HepG2 (cell line): Measurements from ENCODE around the gene SH2D3A. TPM values are rescaled to one million over a fixed set of nuclear protein-coding genes. Genes with fewer than 3 reads are reported as not detected.
A peak's percentile ranks its signal among the peaks of the same experiment; 100 is the strongest.

Experiments used
- DNMT1 ChIP-seq: sonication (generic); formaldehyde crosslinking; IDR thresholded peaks from 2 replicates; pipeline ENCODE4 v1.5.1; 2020; ENCODE audit warnings: mild to moderate bottlenecking, missing genetic modification reagents
- GFI1 ChIP-seq: sonication (generic); formaldehyde crosslinking; IDR thresholded peaks from 2 replicates; pipeline ENCODE4 v1.5.0; 2020; ENCODE audit warnings: missing genetic modification reagents, mild to moderate bottlenecking, borderline replicate concordance
- HMGA1 ChIP-seq: sonication (generic); formaldehyde crosslinking; conservative IDR thresholded peaks from 2 replicates; pipeline ENCODE4 v1.4.0; 2020; ENCODE audit warnings: missing genetic modification reagents
- HNRNPLL ChIP-seq: fragments of 200-400 bp; formaldehyde crosslinking; IDR thresholded peaks from 2 replicates; pipeline ENCODE4 v1.6.1; 2017; ENCODE audit warnings: mild to moderate bottlenecking, low read depth, low read length; ENCODE audit not compliant: poor library complexity, severe bottlenecking
- MXI1 ChIP-seq: IDR thresholded peaks from 3 replicates; pipeline ENCODE4 v1.6.1; 2012; ENCODE audit warnings: low read depth, low read length, inconsistent platforms, borderline replicate concordance
- NR2F6 ChIP-seq, 2 experiments: IDR thresholded peaks; 2 replicates each; pipeline ENCODE4 v1.6.1; 2016; ENCODE audit warnings: antibody characterized with exemption in 1 of 2, mild to moderate bottlenecking in 1 of 2
- NRL ChIP-seq: sonication (generic); formaldehyde crosslinking; IDR thresholded peaks from 2 replicates; pipeline ENCODE4 v1.5.0; 2020; ENCODE audit warnings: missing genetic modification reagents, mild to moderate bottlenecking, moderate library complexity, borderline replicate concordance
- RBFOX2 ChIP-seq: fragments of 200-400 bp; formaldehyde crosslinking; IDR thresholded peaks from 2 replicates; pipeline ENCODE4 v1.6.1; 2017; ENCODE audit warnings: low read depth, mild to moderate bottlenecking, low read length
- RBM39 ChIP-seq: fragments of 200-400 bp; formaldehyde crosslinking; IDR thresholded peaks from one replicate; pipeline ENCODE4 v1.6.1; 2018; ENCODE audit warnings: antibody characterized with exemption, mild to moderate bottlenecking, low read depth, low read length; ENCODE audit not compliant: poor library complexity, severe bottlenecking
- RORA ChIP-seq: sonication (generic); formaldehyde crosslinking; IDR thresholded peaks from 2 replicates; pipeline ENCODE4 v1.5.0; 2020; ENCODE audit warnings: mild to moderate bottlenecking, missing genetic modification reagents, moderate library complexity
- SUZ12 ChIP-seq: fragments of 150-350 bp; IDR thresholded peaks from 2 replicates; pipeline ENCODE4 v1.6.1; 2014; ENCODE audit warnings: low read depth, low read length
- TBX2 ChIP-seq: sonication (generic); formaldehyde crosslinking; IDR thresholded peaks from 2 replicates; pipeline ENCODE4 v1.5.0; 2020; ENCODE audit warnings: missing genetic modification reagents, mild to moderate bottlenecking, borderline replicate concordance
- ZC3H13 ChIP-seq: sonication (generic); formaldehyde crosslinking; IDR thresholded peaks from 2 replicates; pipeline ENCODE4 v1.8.1; 2023; ENCODE audit warnings: mild to moderate bottlenecking, missing genetic modification reagents, moderate library complexity
- ZNF678 ChIP-seq: sonication (generic); formaldehyde crosslinking; IDR thresholded peaks from 2 replicates; pipeline ENCODE4 v1.4.0; 2020; ENCODE audit warnings: mild to moderate bottlenecking, missing genetic modification reagents
- polyA plus RNA-seq, 8 experiments: library from polyadenylated mRNA; depleted of rRNA in 3 of 8; stranded (reverse) in 7 of 8; unstranded in 1 of 8; fragments of >200 nt; fragmentation: Illumina TruSeq in 4 of 8; extraction: Trizol in 4 of 8; gene quantifications; 2 replicates each; pipeline versions ENCODE4 v1.2.1 to v1.2.3, GENCODE V29; 2011 to 2016; ENCODE audit warnings: low read depth in 4 of 8, missing spikeins in 1 of 8, mixed read lengths in 1 of 8; ENCODE audit not compliant: insufficient read depth in 1 of 8
- total RNA-seq, 5 experiments: library from RNA; depleted of rRNA; stranded (reverse); fragments of >200 nt; fragmentation: Illumina TruSeq; extraction: Trizol; gene quantifications; 2 replicates each; pipeline ENCODE4 v1.2.3, GENCODE V29; 2016; ENCODE audit warnings: low read depth in 1 of 5
- TF ChIP-seq, protein P1 (sequence below): sonication (generic); formaldehyde crosslinking; IDR thresholded peaks from 2 replicates; pipeline ENCODE4 v1.8.0; 2022; ENCODE audit warnings: missing genetic modification reagents, mild to moderate bottlenecking, borderline replicate concordance
- TF ChIP-seq, protein P2 (sequence below): sonication (generic); formaldehyde crosslinking; IDR thresholded peaks from 2 replicates; pipeline ENCODE4 v1.5.1; 2020; ENCODE audit warnings: missing genetic modification reagents, mild to moderate bottlenecking, borderline replicate concordance
- TF ChIP-seq, protein P3 (sequence below): sonication (generic); IDR thresholded peaks from 2 replicates; pipeline ENCODE4 v1.6.1; 2016; ENCODE audit warnings: low read depth, borderline replicate concordance
- TF ChIP-seq, protein P4 (sequence below): sonication (generic); formaldehyde crosslinking; IDR thresholded peaks from 2 replicates; pipeline ENCODE4 v1.8.1; 2023; ENCODE audit warnings: missing genetic modification reagents, inconsistent platforms, borderline replicate concordance

Gene SH2D3A
- total and polyA plus RNA-seq, 2 of the 13 experiments (the other 11 are each of a cell fraction or from before 2014, with no cell fraction given), result 1.0 to 2.2 TPM

DNA sequence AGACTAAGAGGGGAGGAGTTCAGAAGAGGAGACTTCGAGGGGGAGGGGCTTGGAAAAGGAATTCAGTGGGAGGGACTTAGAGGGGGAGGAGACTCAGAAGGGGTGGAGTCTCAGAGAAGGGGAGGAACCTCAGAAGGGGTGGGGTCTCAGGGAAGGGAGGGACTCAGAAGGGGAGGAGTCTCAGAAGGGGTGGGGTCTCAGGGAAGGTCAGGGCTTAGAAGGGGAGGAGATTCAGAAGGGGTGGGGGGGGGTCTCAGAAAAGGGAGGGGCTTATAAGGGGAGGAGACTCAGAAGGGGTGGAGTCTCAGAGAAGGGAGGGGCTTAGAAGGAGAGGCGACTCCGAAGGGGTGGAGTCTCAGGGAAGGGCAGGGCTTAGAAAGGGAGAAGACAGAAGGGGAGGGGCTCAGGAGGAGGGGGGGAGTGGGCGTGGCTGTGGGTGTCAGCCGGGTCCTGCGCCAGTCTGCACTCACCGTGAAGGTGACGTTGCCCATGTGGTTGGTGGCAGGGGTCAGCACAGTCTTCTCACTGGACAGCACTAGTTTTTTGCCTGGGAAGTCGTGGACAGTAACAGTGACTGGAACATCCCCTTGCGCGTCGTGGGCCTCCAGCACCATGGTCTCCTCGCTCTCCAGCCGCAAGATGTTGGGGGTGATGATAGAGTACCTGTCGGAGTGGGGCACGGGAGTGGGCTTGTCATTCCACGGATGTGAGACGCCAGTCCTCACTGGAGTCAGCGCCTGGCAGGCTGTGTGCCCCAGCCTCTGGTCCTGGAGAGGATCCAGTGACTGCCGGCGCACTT, 48.3 kb downstream of the SH2D3A start (continued):
- TF ChIP-seq NR2F6 (IDR thresholded peaks at IDR 0.05) (no peak; the same call in 1 of the 2 replicates), NR2F6 (CRISPR knock-in tag; IDR thresholded peaks at IDR 0.05) (peak; percentile 46; the same call in 1 of the 2 replicates), RBFOX2 (peak; percentile 92), NRL (CRISPR knock-in tag) (peak; percentile 68; the same call in 1 of the 2 replicates), GFI1 (CRISPR knock-in tag) (no peak), HNRNPLL (peak; percentile 19), RORA (CRISPR knock-in tag) (no peak), SUZ12 (no peak), TBX2 (CRISPR knock-in tag) (peak; percentile 64; the same call in 1 of the 2 replicates), ZC3H13 (no peak), HMGA1 (CRISPR knock-in tag) (no peak), RBM39 (peak; percentile 41), ZNF678 (CRISPR knock-in tag) (no peak), MXI1 (peak; percentile 84; the same call in 1 of the 3 replicates), DNMT1 (CRISPR knock-in tag) (0 out of 2 replicates have a peak, but pooled peaks have one; percentile 68)
- TF ChIP-seq, protein P1, sequence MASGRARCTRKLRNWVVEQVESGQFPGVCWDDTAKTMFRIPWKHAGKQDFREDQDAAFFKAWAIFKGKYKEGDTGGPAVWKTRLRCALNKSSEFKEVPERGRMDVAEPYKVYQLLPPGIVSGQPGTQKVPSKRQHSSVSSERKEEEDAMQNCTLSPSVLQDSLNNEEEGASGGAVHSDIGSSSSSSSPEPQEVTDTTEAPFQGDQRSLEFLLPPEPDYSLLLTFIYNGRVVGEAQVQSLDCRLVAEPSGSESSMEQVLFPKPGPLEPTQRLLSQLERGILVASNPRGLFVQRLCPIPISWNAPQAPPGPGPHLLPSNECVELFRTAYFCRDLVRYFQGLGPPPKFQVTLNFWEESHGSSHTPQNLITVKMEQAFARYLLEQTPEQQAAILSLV, result peak; percentile 83; the same call in 1 of the 2 replicates
- TF ChIP-seq, protein P2, sequence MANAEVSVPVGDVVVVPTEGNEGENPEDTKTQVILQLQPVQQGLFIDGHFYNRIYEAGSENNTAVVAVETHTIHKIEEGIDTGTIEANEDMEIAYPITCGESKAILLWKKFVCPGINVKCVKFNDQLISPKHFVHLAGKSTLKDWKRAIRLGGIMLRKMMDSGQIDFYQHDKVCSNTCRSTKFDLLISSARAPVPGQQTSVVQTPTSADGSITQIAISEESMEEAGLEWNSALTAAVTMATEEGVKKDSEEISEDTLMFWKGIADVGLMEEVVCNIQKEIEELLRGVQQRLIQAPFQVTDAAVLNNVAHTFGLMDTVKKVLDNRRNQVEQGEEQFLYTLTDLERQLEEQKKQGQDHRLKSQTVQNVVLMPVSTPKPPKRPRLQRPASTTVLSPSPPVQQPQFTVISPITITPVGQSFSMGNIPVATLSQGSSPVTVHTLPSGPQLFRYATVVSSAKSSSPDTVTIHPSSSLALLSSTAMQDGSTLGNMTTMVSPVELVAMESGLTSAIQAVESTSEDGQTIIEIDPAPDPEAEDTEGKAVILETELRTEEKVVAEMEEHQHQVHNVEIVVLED (CRISPR knock-in tag), result no peak
- TF ChIP-seq, protein P3, sequence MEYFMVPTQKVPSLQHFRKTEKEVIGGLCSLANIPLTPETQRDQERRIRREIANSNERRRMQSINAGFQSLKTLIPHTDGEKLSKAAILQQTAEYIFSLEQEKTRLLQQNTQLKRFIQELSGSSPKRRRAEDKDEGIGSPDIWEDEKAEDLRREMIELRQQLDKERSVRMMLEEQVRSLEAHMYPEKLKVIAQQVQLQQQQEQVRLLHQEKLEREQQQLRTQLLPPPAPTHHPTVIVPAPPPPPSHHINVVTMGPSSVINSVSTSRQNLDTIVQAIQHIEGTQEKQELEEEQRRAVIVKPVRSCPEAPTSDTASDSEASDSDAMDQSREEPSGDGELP, result peak; percentile 25; the same call in 1 of the 2 replicates
- TF ChIP-seq, protein P4, sequence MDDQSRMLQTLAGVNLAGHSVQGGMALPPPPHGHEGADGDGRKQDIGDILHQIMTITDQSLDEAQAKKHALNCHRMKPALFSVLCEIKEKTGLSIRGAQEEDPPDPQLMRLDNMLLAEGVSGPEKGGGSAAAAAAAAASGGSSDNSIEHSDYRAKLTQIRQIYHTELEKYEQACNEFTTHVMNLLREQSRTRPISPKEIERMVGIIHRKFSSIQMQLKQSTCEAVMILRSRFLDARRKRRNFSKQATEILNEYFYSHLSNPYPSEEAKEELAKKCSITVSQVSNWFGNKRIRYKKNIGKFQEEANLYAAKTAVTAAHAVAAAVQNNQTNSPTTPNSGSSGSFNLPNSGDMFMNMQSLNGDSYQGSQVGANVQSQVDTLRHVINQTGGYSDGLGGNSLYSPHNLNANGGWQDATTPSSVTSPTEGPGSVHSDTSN, result no peak
